Neural progenitor cell (in vitro differentiated cells): ENCODE results near the gene DHRS11.

Experiments used
- EZH2 ChIP-seq: fragments of 200-600 bp; sonication (generic); IDR thresholded peaks from 2 replicates; pipeline ENCODE4 v1.6.1; 2017; ENCODE audit warnings: antibody characterized with exemption, mild to moderate bottlenecking, moderate library complexity
- EZH2phosphoT487 ChIP-seq: fragments of 200-600 bp; sonication (generic); IDR thresholded peaks from 2 replicates; pipeline ENCODE4 v1.6.1; 2017; ENCODE audit warnings: antibody characterized with exemption
- TF ChIP-seq, protein P1 (sequence below): fragments of 200-600 bp; sonication (generic); IDR thresholded peaks from 2 replicates; pipeline ENCODE4 v1.5.1; 2017; ENCODE audit warnings: antibody characterized with exemption, mild to moderate bottlenecking

DNA sequence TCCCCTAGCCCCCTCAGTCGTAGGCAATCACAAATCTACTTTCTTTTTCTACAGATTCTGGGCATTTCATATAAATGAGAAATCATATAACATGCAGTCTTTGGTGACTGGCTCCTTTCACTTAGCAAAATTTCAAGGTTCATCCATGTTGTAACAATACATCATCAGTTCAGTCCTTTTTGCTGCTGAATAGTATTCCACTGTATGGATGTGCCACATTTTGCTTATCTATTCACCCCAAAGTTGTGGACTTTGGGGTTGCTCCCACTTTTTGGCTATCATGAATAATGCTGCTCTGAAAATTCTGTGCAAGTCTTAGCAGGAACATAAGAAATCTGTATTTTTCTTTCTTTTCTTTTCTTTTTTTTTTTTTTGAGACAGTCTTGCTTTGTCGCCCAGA, 48.7 kb downstream of the DHRS11 start:
- TF ChIP-seq, protein P1, sequence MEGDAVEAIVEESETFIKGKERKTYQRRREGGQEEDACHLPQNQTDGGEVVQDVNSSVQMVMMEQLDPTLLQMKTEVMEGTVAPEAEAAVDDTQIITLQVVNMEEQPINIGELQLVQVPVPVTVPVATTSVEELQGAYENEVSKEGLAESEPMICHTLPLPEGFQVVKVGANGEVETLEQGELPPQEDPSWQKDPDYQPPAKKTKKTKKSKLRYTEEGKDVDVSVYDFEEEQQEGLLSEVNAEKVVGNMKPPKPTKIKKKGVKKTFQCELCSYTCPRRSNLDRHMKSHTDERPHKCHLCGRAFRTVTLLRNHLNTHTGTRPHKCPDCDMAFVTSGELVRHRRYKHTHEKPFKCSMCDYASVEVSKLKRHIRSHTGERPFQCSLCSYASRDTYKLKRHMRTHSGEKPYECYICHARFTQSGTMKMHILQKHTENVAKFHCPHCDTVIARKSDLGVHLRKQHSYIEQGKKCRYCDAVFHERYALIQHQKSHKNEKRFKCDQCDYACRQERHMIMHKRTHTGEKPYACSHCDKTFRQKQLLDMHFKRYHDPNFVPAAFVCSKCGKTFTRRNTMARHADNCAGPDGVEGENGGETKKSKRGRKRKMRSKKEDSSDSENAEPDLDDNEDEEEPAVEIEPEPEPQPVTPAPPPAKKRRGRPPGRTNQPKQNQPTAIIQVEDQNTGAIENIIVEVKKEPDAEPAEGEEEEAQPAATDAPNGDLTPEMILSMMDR, result no peak
- TF ChIP-seq EZH2phosphoT487 (no peak), EZH2 (no peak)
